SK-N-SH treated with all-trans-retinoic acid at 6 μM for 48 hours (cell line): ENCODE results near the gene LRRC39.

Experiments used
- ATAC-seq: fragments of 200-7000 bp; cut with Tn5 transposase; 3 replicates; pipeline ENCODE4 v1.9.1; 2020; ENCODE audit warnings: mild to moderate bottlenecking, moderate library complexity
- ARNTL ChIP-seq: fragments of 450-650 bp; formaldehyde crosslinking; IDR thresholded peaks from 2 replicates; pipeline ENCODE4 v1.5.0; 2020; ENCODE audit warnings: low read depth, mild to moderate bottlenecking, moderate library complexity, borderline replicate concordance
- BACH2 ChIP-seq: fragments of 250-450 bp; sonication (Bioruptor Pico); IDR thresholded peaks from 2 replicates; pipeline ENCODE4 v1.9.0; 2021; ENCODE audit warnings: mild to moderate bottlenecking, borderline replicate concordance
- CREB5 ChIP-seq: fragments of 250-450 bp; sonication (Bioruptor Pico); IDR thresholded peaks from 2 replicates; pipeline ENCODE4 v1.5.1; 2020; ENCODE audit warnings: low read depth, mild to moderate bottlenecking, moderate library complexity
- CSDC2 ChIP-seq: fragments of 250-450 bp; sonication (Bioruptor Pico); IDR thresholded peaks from 2 replicates; pipeline ENCODE4 v1.5.0; 2020; ENCODE audit warnings: mild to moderate bottlenecking, moderate library complexity
- CSRNP3 ChIP-seq: fragments of 250-450 bp; sonication (Bioruptor Pico); IDR thresholded peaks from 2 replicates; pipeline ENCODE4 v1.5.1; 2021; ENCODE audit warnings: mild to moderate bottlenecking, moderate library complexity
- ESRRG ChIP-seq: fragments of 250-450 bp; sonication (Bioruptor Pico); IDR thresholded peaks from 2 replicates; pipeline ENCODE4 v1.6.1; 2021; ENCODE audit warnings: mild to moderate bottlenecking
- GLIS3 ChIP-seq: fragments of 250-450 bp; sonication (Bioruptor Pico); IDR thresholded peaks from 2 replicates; pipeline ENCODE4 v1.5.0; 2020; ENCODE audit warnings: mild to moderate bottlenecking, moderate library complexity
- ISL1 ChIP-seq: fragments of 250-450 bp; sonication (Bioruptor Pico); IDR thresholded peaks from 2 replicates; pipeline ENCODE4 v2.1.2; 2022; ENCODE audit warnings: mild to moderate bottlenecking, moderate library complexity
- PATZ1 ChIP-seq: fragments of 250-450 bp; sonication (Bioruptor Pico); IDR thresholded peaks from 2 replicates; pipeline ENCODE4 v1.8.0; 2020; ENCODE audit warnings: mild to moderate bottlenecking, moderate library complexity, borderline replicate concordance
- POU6F1 ChIP-seq: fragments of 250-450 bp; sonication (Bioruptor Pico); IDR thresholded peaks from 2 replicates; pipeline ENCODE4 v1.8.0; 2021; ENCODE audit warnings: low read depth, mild to moderate bottlenecking, moderate library complexity, borderline replicate concordance
- PPARA ChIP-seq: fragments of 250-450 bp; sonication (Bioruptor Pico); IDR thresholded peaks from 2 replicates; pipeline ENCODE4 v1.5.0; 2020; ENCODE audit warnings: mild to moderate bottlenecking, borderline replicate concordance
- RARB ChIP-seq: fragments of 250-450 bp; sonication (Bioruptor Pico); IDR thresholded peaks from 2 replicates; pipeline ENCODE4 v1.8.0; 2021; ENCODE audit warnings: mild to moderate bottlenecking, moderate library complexity
- SNAI2 ChIP-seq: fragments of 250-450 bp; sonication (Bioruptor Pico); IDR thresholded peaks from 2 replicates; pipeline ENCODE4 v1.5.0; 2020; ENCODE audit warnings: mild to moderate bottlenecking, moderate library complexity
- TCF4 ChIP-seq: fragments of 250-450 bp; sonication (Bioruptor Pico); IDR thresholded peaks from 2 replicates; pipeline ENCODE4 v1.8.0; 2021; ENCODE audit warnings: mild to moderate bottlenecking, moderate library complexity, borderline replicate concordance
- TOX ChIP-seq: fragments of 250-450 bp; sonication (Bioruptor Pico); IDR thresholded peaks from 2 replicates; pipeline ENCODE4 v1.8.0; 2021; ENCODE audit warnings: mild to moderate bottlenecking, moderate library complexity, borderline replicate concordance
- TSHZ2 ChIP-seq: fragments of 250-450 bp; sonication (Bioruptor Pico); IDR thresholded peaks from 2 replicates; pipeline ENCODE4 v1.5.0; 2020; ENCODE audit warnings: mild to moderate bottlenecking, moderate library complexity
- ZFP3 ChIP-seq: fragments of 250-450 bp; sonication (Bioruptor Pico); IDR thresholded peaks from 2 replicates; pipeline ENCODE4 v1.5.0; 2020; ENCODE audit warnings: mild to moderate bottlenecking, moderate library complexity
- ZFP30 ChIP-seq: fragments of 450-650 bp; formaldehyde crosslinking; IDR thresholded peaks from 2 replicates; pipeline ENCODE4 v1.5.0; 2022; ENCODE audit warnings: mild to moderate bottlenecking, moderate library complexity
- ZNF565 ChIP-seq: fragments of 450-650 bp; formaldehyde crosslinking; conservative IDR thresholded peaks from 2 replicates; pipeline ENCODE4 v1.5.0; 2020; ENCODE audit warnings: low read depth, mild to moderate bottlenecking, moderate library complexity
- ZNF70 ChIP-seq: fragments of 450-650 bp; formaldehyde crosslinking; IDR thresholded peaks from 2 replicates; pipeline ENCODE4 v1.5.0; 2020; ENCODE audit warnings: mild to moderate bottlenecking, moderate library complexity
- ZNF8 ChIP-seq: fragments of 450-650 bp; formaldehyde crosslinking; IDR thresholded peaks from 2 replicates; pipeline ENCODE4 v1.5.0; 2020; ENCODE audit warnings: mild to moderate bottlenecking, moderate library complexity

The LRRC39 gene

GRCh38 chr1:100107696-100108095 is 70.4 kb downstream of the LRRC39 start:
- no peak for ATAC-seq
- TF ChIP-seq ZNF565, result no peak
- no peak for TF ChIP-seq GLIS3 (CRISPR knock-in tag)
- no peak for TF ChIP-seq SNAI2 (CRISPR knock-in tag)
- TF ChIP-seq POU6F1 (CRISPR knock-in tag), result no peak
- no peak for TF ChIP-seq CSRNP3 (CRISPR knock-in tag)
- TF ChIP-seq ZNF70 (CRISPR knock-in tag), result no peak
- TF ChIP-seq PPARA (CRISPR knock-in tag), result no peak
- no peak for TF ChIP-seq ZFP3
- TF ChIP-seq BACH2 (CRISPR knock-in tag), result no peak
- no peak for TF ChIP-seq TSHZ2 (CRISPR knock-in tag)
- TF ChIP-seq TCF4 (CRISPR knock-in tag), result no peak
- no peak for TF ChIP-seq RARB
- no peak for TF ChIP-seq ARNTL (CRISPR knock-in tag)
- TF ChIP-seq ISL1 (CRISPR knock-in tag), result no peak
- TF ChIP-seq ZFP30 (CRISPR knock-in tag), result no peak
- no peak for TF ChIP-seq ESRRG (CRISPR knock-in tag)
- no peak for TF ChIP-seq PATZ1 (CRISPR knock-in tag)

- no peak for ATAC-seq
- no peak for TF ChIP-seq TOX
- no peak for TF ChIP-seq ISL1 (CRISPR knock-in tag)
- no peak for TF ChIP-seq CREB5
- no peak for TF ChIP-seq CSRNP3 (CRISPR knock-in tag)
- no peak for TF ChIP-seq SNAI2 (CRISPR knock-in tag)
- no peak for TF ChIP-seq ZNF8 (CRISPR knock-in tag)
- TF ChIP-seq ZNF565, result no peak
- TF ChIP-seq ZFP3, result no peak
- no peak for TF ChIP-seq TSHZ2 (CRISPR knock-in tag)
- TF ChIP-seq PATZ1 (CRISPR knock-in tag), result no peak
- no peak for TF ChIP-seq RARB
- no peak for TF ChIP-seq POU6F1 (CRISPR knock-in tag)
- TF ChIP-seq ZNF70 (CRISPR knock-in tag), result no peak
- TF ChIP-seq GLIS3 (CRISPR knock-in tag), result no peak
- TF ChIP-seq CSDC2 (CRISPR knock-in tag), result no peak
- TF ChIP-seq TCF4 (CRISPR knock-in tag), result no peak
Measured at GRCh38 chr1:100101564-100101963, 76.5 kb downstream of the LRRC39 start.
